DND-41 (cell line): ENCODE results near the gene ZNF330.

Source experiments
- ATAC-seq: fragments of 200-7000 bp; cut with Tn5 transposase; 3 replicates; pipeline ENCODE4 v1.9.1; 2021; ENCODE audit warnings: low read depth; ENCODE audit not compliant: insufficient read depth
- DNase-seq: peaks from one replicate; pipeline ENCODE4 v3.0.0-alpha.2; 2020
- H2AFZ ChIP-seq: 2 replicates; pipeline ENCODE4 v1.6.0; 2012; ENCODE audit warnings: low read depth, low read length
- H3K27ac ChIP-seq: 2 replicates; pipeline ENCODE4 v1.5.1; 2012; ENCODE audit warnings: low read length, inconsistent platforms
- H3K27me3 ChIP-seq: fragments of 200-600 bp; sonication (generic); 2 replicates; pipeline ENCODE4 v1.6.0; 2012; ENCODE audit warnings: low read length, mild to moderate bottlenecking, inconsistent platforms; ENCODE audit not compliant: insufficient read depth, poor library complexity
- H3K36me3 ChIP-seq: 2 replicates; pipeline ENCODE4 v1.5.1; 2012; ENCODE audit warnings: low read length, inconsistent platforms; ENCODE audit not compliant: insufficient read depth
- H3K4me1 ChIP-seq: 2 replicates; pipeline ENCODE4 v1.5.1; 2012; ENCODE audit warnings: mild to moderate bottlenecking, low read length; ENCODE audit not compliant: insufficient read depth
- H3K4me2 ChIP-seq: 2 replicates; pipeline ENCODE4 v1.6.0; 2012; ENCODE audit warnings: mild to moderate bottlenecking, moderate library complexity, low read length, inconsistent platforms; ENCODE audit not compliant: insufficient read depth
- H3K4me3 ChIP-seq, 2 experiments: fragments of 200-600 bp in 1 of 2; shearing (Covaris generic) in 1 of 2; 2 replicates each; pipeline ENCODE4 v1.5.1; 2012 to 2016; ENCODE audit warnings: inconsistent platforms in 2 of 2, low read length in 2 of 2, mild to moderate bottlenecking in 2 of 2, low read depth in 1 of 2, moderate library complexity in 1 of 2
- H3K79me2 ChIP-seq: 2 replicates; pipeline ENCODE4 v1.6.0; 2012; ENCODE audit warnings: low read length, inconsistent platforms; ENCODE audit not compliant: insufficient read depth
- H3K9ac ChIP-seq: 2 replicates; pipeline ENCODE4 v1.6.0; 2012; ENCODE audit warnings: low read depth, mild to moderate bottlenecking, inconsistent platforms, low read length, moderate library complexity
- H3K9me3 ChIP-seq: 2 replicates; pipeline ENCODE4 v1.5.1; 2012; ENCODE audit warnings: low read length, moderate library complexity, mild to moderate bottlenecking, inconsistent platforms; ENCODE audit not compliant: insufficient read depth, severe bottlenecking
- H4K20me1 ChIP-seq: 2 replicates; pipeline ENCODE4 v1.6.0; 2012; ENCODE audit warnings: low read length; ENCODE audit not compliant: insufficient read depth
- CTCF ChIP-seq: IDR thresholded peaks from 2 replicates; pipeline ENCODE4 v1.5.1; 2012; ENCODE audit warnings: borderline replicate concordance, low read length, moderate library complexity, mild to moderate bottlenecking; ENCODE audit not compliant: poor library complexity, severe bottlenecking; ENCODE audit errors: extremely low read depth
- EZH2 ChIP-seq: IDR thresholded peaks from 3 replicates; pipeline ENCODE4 v1.6.1; 2012; ENCODE audit warnings: borderline replicate concordance, low read depth, mild to moderate bottlenecking, moderate library complexity, low read length, inconsistent platforms; ENCODE audit not compliant: severe bottlenecking

The ZNF330 gene

GRCh38 chr4:141207961-141208360, 12.7 kb upstream of the ZNF330 start:
- Histone ChIP-seq H4K20me1 (no peaks in the 10 kb centered on the region), H3K4me3 (no peak overlapping the region), H3K4me1 (no peaks in the 10 kb centered on the region), H3K36me3 (no peaks in the 10 kb centered on the region), H3K9me3 (no peaks in the 10 kb centered on the region), H2AFZ (no peak overlapping the region), H3K9ac (no peak overlapping the region), H3K27ac (no peak overlapping the region), H3K79me2 (no peaks in the 10 kb centered on the region), H3K4me2 (no peak overlapping the region), H3K27me3 (peaks cover 6% of the 10 kb centered on the region)
- DNase-seq (no peak), ATAC-seq (no peak)
- TF ChIP-seq EZH2 (no peak), CTCF (no peak)

GRCh38 chr4:141210168-141210567, 10.5 kb upstream of the ZNF330 start:
- Histone ChIP-seq H3K4me3 (no peak overlapping the region), H3K4me1 (no peaks in the 10 kb centered on the region), H3K27me3 (peaks cover 6% of the 10 kb centered on the region), H3K4me2 (no peak overlapping the region), H3K9ac (no peak overlapping the region), H3K36me3 (no peaks in the 10 kb centered on the region), H3K79me2 (no peaks in the 10 kb centered on the region), H2AFZ (no peak overlapping the region), H4K20me1 (no peaks in the 10 kb centered on the region), H3K9me3 (no peaks in the 10 kb centered on the region), H3K27ac (no peak overlapping the region)
- no peak for DNase-seq
- ATAC-seq: no peak
- TF ChIP-seq EZH2 (no peak), CTCF (no peak)

GRCh38 chr4:141213550-141213991, 7.1 kb upstream of the ZNF330 start:
- DNase-seq: no peak
- no peaks in the 10 kb centered on the region for H3K79me2 ChIP-seq
- no peak overlapping the region for H3K27ac ChIP-seq
- H3K27me3 ChIP-seq: peaks cover 2% of the 10 kb centered on the region
- no peaks in the 10 kb centered on the region for H3K36me3 ChIP-seq
- H3K4me3 ChIP-seq: no peak overlapping the region
- H3K9me3 ChIP-seq: no peaks in the 10 kb centered on the region
- H3K4me2 ChIP-seq: no peak overlapping the region
- no peak overlapping the region for H2AFZ ChIP-seq
- no peak overlapping the region for H3K9ac ChIP-seq
- TF ChIP-seq CTCF (no peak), EZH2 (no peak)
- H4K20me1 ChIP-seq: no peaks in the 10 kb centered on the region
- H3K4me1 ChIP-seq: no peaks in the 10 kb centered on the region
- no peak for ATAC-seq

GRCh38 chr4:141215030-141215429, 5.7 kb upstream of the ZNF330 start:
- H3K27me3 ChIP-seq: peaks cover 2% of the 10 kb centered on the region
- no peaks in the 10 kb centered on the region for H4K20me1 ChIP-seq
- no peaks in the 10 kb centered on the region for H3K36me3 ChIP-seq
- peaks cover under 1% of the 10 kb centered on the region; the same call in 1 of the 2 replicates for H3K4me1 ChIP-seq
- no peak overlapping the region for H3K9ac ChIP-seq
- H2AFZ ChIP-seq: no peak overlapping the region
- H3K9me3 ChIP-seq: no peaks in the 10 kb centered on the region
- no peak overlapping the region for H3K4me3 ChIP-seq
- H3K79me2 ChIP-seq: no peaks in the 10 kb centered on the region
- DNase-seq (no peak), ATAC-seq (no peak)
- TF ChIP-seq EZH2: no peak
- no peak for TF ChIP-seq CTCF
- H3K27ac ChIP-seq: no peak overlapping the region
- H3K4me2 ChIP-seq: no peak overlapping the region
